Neural progenitor cell (in vitro differentiated cells): ENCODE measurements around the gene ATG3.
"Not testable (repeated sequence)": the region's sequence is repeated elsewhere in the genome, so short reads cannot be mapped to it uniquely, and the experiment has no call there.

Experiments
- EZH2 ChIP-seq: fragments of 200-600 bp; sonication (generic); IDR thresholded peaks from 2 replicates; pipeline ENCODE4 v1.6.1; 2017; ENCODE audit warnings: antibody characterized with exemption, mild to moderate bottlenecking, moderate library complexity
- EZH2phosphoT487 ChIP-seq: fragments of 200-600 bp; sonication (generic); IDR thresholded peaks from 2 replicates; pipeline ENCODE4 v1.6.1; 2017; ENCODE audit warnings: antibody characterized with exemption
- TF ChIP-seq, protein P1 (sequence below): fragments of 200-600 bp; sonication (generic); IDR thresholded peaks from 2 replicates; pipeline ENCODE4 v1.5.1; 2017; ENCODE audit warnings: antibody characterized with exemption, mild to moderate bottlenecking

DNA sequence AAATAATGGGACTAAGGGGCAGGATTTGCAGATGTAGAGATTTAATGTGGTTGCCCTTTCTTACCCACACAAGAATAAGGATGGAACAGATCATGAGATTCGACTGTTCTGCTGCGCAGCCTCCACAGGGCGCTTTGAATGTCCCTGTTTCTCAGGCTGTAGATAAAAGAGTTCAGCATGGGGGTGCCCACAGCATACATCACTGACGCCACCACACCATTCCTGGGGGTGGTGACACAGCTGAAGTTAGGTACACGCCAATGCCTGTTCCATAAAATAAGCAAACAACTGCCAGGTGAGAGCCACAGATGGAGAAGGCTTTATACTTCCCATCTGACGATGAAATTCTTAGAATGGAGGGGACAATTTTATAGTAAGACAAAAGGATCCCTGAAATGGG, 37.6 kb downstream of the ATG3 start:
- TF ChIP-seq, protein P1, sequence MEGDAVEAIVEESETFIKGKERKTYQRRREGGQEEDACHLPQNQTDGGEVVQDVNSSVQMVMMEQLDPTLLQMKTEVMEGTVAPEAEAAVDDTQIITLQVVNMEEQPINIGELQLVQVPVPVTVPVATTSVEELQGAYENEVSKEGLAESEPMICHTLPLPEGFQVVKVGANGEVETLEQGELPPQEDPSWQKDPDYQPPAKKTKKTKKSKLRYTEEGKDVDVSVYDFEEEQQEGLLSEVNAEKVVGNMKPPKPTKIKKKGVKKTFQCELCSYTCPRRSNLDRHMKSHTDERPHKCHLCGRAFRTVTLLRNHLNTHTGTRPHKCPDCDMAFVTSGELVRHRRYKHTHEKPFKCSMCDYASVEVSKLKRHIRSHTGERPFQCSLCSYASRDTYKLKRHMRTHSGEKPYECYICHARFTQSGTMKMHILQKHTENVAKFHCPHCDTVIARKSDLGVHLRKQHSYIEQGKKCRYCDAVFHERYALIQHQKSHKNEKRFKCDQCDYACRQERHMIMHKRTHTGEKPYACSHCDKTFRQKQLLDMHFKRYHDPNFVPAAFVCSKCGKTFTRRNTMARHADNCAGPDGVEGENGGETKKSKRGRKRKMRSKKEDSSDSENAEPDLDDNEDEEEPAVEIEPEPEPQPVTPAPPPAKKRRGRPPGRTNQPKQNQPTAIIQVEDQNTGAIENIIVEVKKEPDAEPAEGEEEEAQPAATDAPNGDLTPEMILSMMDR: not testable (repeated sequence)
- not testable (repeated sequence) for TF ChIP-seq EZH2, EZH2phosphoT487
